ENCODE results near the gene MSMP. TPM values are rescaled to one million over a fixed set of nuclear protein-coding genes. Genes with fewer than 3 reads are reported as not detected.

MSMP gene
- total and polyA plus RNA-seq, 9 of the 15 experiments (the other 6 are each of a cell fraction or from before 2014, with no cell fraction given): 0.60 TPM; not detected in 8

DNA sequence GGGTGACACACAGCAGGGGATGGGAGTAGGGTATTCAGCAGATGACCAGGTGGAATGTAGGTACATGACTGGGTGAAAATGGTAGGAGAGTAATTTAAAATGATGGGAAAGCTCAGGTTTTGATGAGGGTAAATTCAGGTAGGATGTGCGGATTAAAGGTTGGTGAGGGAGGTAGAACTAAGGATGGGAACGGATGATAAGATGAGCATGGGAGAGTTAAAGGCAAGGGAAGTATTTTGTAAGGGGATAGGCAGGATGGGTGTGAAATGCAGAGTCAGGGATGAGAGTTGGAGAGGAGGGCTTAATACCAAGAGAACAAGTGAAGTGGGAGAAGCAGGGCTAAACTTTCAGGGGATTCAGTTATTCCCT is 23.6 kb downstream of the MSMP start (continued):
- TF ChIP-seq, protein P1, sequence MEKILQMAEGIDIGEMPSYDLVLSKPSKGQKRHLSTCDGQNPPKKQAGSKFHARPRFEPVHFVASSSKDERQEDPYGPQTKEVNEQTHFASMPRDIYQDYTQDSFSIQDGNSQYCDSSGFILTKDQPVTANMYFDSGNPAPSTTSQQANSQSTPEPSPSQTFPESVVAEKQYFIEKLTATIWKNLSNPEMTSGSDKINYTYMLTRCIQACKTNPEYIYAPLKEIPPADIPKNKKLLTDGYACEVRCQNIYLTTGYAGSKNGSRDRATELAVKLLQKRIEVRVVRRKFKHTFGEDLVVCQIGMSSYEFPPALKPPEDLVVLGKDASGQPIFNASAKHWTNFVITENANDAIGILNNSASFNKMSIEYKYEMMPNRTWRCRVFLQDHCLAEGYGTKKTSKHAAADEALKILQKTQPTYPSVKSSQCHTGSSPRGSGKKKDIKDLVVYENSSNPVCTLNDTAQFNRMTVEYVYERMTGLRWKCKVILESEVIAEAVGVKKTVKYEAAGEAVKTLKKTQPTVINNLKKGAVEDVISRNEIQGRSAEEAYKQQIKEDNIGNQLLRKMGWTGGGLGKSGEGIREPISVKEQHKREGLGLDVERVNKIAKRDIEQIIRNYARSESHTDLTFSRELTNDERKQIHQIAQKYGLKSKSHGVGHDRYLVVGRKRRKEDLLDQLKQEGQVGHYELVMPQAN (IDR thresholded peaks at IDR 0.05; ENCODE audit: borderline replicate concordance): peak; percentile 55; the same call in 1 of the 2 replicates
- no peak for TF ChIP-seq PTTG1 (tag; IDR thresholded peaks at IDR 0.05; ENCODE audit: low read depth)
- TF ChIP-seq ZNF583 (CRISPR knock-in tag; IDR thresholded peaks at IDR 0.05): no peak
- TF ChIP-seq POLR2AphosphoS5 (IDR thresholded peaks at IDR 0.05; ENCODE audit: control insufficient read depth, insufficient read depth, low read depth, low read length): no peak
- TF ChIP-seq ZNF24 (IDR thresholded peaks at IDR 0.05): 0 out of 2 replicates have a peak, but pooled peaks have one; percentile 22
- TF ChIP-seq, protein P2, sequence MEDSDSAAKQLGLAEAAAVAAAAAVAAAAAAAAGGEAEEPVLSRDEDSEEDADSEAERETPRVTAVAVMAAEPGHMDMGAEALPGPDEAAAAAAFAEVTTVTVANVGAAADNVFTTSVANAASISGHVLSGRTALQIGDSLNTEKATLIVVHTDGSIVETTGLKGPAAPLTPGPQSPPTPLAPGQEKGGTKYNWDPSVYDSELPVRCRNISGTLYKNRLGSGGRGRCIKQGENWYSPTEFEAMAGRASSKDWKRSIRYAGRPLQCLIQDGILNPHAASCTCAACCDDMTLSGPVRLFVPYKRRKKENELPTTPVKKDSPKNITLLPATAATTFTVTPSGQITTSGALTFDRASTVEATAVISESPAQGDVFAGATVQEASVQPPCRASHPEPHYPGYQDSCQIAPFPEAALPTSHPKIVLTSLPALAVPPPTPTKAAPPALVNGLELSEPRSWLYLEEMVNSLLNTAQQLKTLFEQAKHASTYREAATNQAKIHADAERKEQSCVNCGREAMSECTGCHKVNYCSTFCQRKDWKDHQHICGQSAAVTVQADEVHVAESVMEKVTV (CRISPR knock-in tag; IDR thresholded peaks at IDR 0.05): no peak
- TF ChIP-seq CEBPG (CRISPR knock-in tag; IDR thresholded peaks at IDR 0.05): no peak
- TF ChIP-seq CEBPG (tag; conservative IDR thresholded peaks at IDR 0.05 in 1 of 2, IDR thresholded peaks at IDR 0.05 in 1 of 2): no peak
- no peak for TF ChIP-seq U2AF1 (optimal IDR thresholded peaks at IDR 0.05; ENCODE audit: low read depth, low read length)
- TF ChIP-seq BMI1 (IDR thresholded peaks at IDR 0.05; ENCODE audit: low read length): no peak
- no peak for TF ChIP-seq ZNF217 (CRISPR knock-in tag; IDR thresholded peaks at IDR 0.05)
- TF ChIP-seq NCOA6 (IDR thresholded peaks at IDR 0.05): no peak
- TF ChIP-seq PML (IDR thresholded peaks at IDR 0.05; ENCODE audit: low read length): no peak
- no peak for TF ChIP-seq ZNF311 (CRISPR knock-in tag; IDR thresholded peaks at IDR 0.05)
- TF ChIP-seq HLTF (IDR thresholded peaks at IDR 0.05): peak; percentile 70; the same call in 1 of the 2 replicates
- TF ChIP-seq PCBP2 (IDR thresholded peaks at IDR 0.05; ENCODE audit: low read depth, low read length, poor library complexity, severe bottlenecking): no peak
- TF ChIP-seq RBM15 (IDR thresholded peaks at IDR 0.05; ENCODE audit: insufficient read depth, low read length): no peak
- TF ChIP-seq ZNF589 (CRISPR knock-in tag; IDR thresholded peaks at IDR 0.05; ENCODE audit: low read depth): no peak
- TF ChIP-seq NR3C1 (CRISPR knock-in tag; IDR thresholded peaks at IDR 0.05): no peak
- TF ChIP-seq HDAC1 (IDR thresholded peaks at IDR 0.05): 0 out of 4 replicates have a peak, but pooled peaks of 1 of the 2 experiments have one; percentile 15
- TF ChIP-seq, protein P3, sequence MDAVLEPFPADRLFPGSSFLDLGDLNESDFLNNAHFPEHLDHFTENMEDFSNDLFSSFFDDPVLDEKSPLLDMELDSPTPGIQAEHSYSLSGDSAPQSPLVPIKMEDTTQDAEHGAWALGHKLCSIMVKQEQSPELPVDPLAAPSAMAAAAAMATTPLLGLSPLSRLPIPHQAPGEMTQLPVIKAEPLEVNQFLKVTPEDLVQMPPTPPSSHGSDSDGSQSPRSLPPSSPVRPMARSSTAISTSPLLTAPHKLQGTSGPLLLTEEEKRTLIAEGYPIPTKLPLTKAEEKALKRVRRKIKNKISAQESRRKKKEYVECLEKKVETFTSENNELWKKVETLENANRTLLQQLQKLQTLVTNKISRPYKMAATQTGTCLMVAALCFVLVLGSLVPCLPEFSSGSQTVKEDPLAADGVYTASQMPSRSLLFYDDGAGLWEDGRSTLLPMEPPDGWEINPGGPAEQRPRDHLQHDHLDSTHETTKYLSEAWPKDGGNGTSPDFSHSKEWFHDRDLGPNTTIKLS (IDR thresholded peaks at IDR 0.05; ENCODE audit: borderline replicate concordance, low read depth): no peak
- no peak for TF ChIP-seq FIP1L1 (IDR thresholded peaks at IDR 0.05; ENCODE audit: low read depth, low read length, poor library complexity, severe bottlenecking)
- no peak for TF ChIP-seq ZNF436 (CRISPR knock-in tag; IDR thresholded peaks at IDR 0.05)
- TF ChIP-seq, protein P4, sequence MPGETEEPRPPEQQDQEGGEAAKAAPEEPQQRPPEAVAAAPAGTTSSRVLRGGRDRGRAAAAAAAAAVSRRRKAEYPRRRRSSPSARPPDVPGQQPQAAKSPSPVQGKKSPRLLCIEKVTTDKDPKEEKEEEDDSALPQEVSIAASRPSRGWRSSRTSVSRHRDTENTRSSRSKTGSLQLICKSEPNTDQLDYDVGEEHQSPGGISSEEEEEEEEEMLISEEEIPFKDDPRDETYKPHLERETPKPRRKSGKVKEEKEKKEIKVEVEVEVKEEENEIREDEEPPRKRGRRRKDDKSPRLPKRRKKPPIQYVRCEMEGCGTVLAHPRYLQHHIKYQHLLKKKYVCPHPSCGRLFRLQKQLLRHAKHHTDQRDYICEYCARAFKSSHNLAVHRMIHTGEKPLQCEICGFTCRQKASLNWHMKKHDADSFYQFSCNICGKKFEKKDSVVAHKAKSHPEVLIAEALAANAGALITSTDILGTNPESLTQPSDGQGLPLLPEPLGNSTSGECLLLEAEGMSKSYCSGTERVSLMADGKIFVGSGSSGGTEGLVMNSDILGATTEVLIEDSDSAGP (CRISPR knock-in tag; IDR thresholded peaks at IDR 0.05): no peak
- TF ChIP-seq ZBED1 (IDR thresholded peaks at IDR 0.05): no peak

All from K562 (cell line).